HepG2 (cell line): ENCODE data around the gene ZNF524. TPM values are rescaled to one million over a fixed set of nuclear protein-coding genes. Genes with fewer than 3 reads are reported as not detected.

Experiments used
- BORCS8-MEF2B ChIP-seq: sonication (generic); formaldehyde crosslinking; IDR thresholded peaks from 2 replicates; pipeline ENCODE4 v1.8.0; 2022; ENCODE audit warnings: mild to moderate bottlenecking, missing genetic modification reagents
- CREBL2 ChIP-seq: sonication (generic); formaldehyde crosslinking; IDR thresholded peaks from 2 replicates; pipeline ENCODE4 v1.8.1; 2023; ENCODE audit warnings: missing genetic modification reagents, mild to moderate bottlenecking, borderline replicate concordance
- FOXA1 ChIP-seq, 2 experiments: fragments of 450-650 bp in 1 of 2; sonication (generic) in 1 of 2; formaldehyde crosslinking in 1 of 2; IDR thresholded peaks; 2 replicates each; pipeline versions ENCODE4 v1.4.0 to v1.6.1; 2016 to 2020; ENCODE audit warnings: missing genetic modification reagents in 1 of 2
- HES4 ChIP-seq: sonication (generic); formaldehyde crosslinking; IDR thresholded peaks from 2 replicates; pipeline ENCODE4 v1.9.0; 2021; ENCODE audit warnings: mild to moderate bottlenecking, missing genetic modification reagents, borderline replicate concordance
- HNF4A ChIP-seq: sonication (generic); formaldehyde crosslinking; IDR thresholded peaks from 2 replicates; pipeline ENCODE4 v1.4.0; 2020; ENCODE audit warnings: missing genetic modification reagents
- IRX3 ChIP-seq: sonication (generic); formaldehyde crosslinking; IDR thresholded peaks from 2 replicates; pipeline ENCODE4 v1.8.1; 2023; ENCODE audit warnings: mild to moderate bottlenecking, low read depth, missing genetic modification reagents, borderline replicate concordance
- KAT7 ChIP-seq: IDR thresholded peaks from 2 replicates; pipeline ENCODE4 v1.6.1; 2018; ENCODE audit warnings: borderline replicate concordance, missing compliant biosample characterization
- MAFF ChIP-seq: IDR thresholded peaks from 2 replicates; pipeline ENCODE4 v1.6.1; 2011; ENCODE audit warnings: low read depth, low read length, improper control_type of control experiment
- MLLT10 ChIP-seq: sonication (generic); formaldehyde crosslinking; IDR thresholded peaks from 2 replicates; pipeline ENCODE4 v1.4.0; 2020; ENCODE audit warnings: missing genetic modification reagents
- NR2F6 ChIP-seq, 2 experiments: IDR thresholded peaks; 2 replicates each; pipeline ENCODE4 v1.6.1; 2016; ENCODE audit warnings: antibody characterized with exemption in 1 of 2, mild to moderate bottlenecking in 1 of 2
- SIN3A ChIP-seq: IDR thresholded peaks from 2 replicates; pipeline ENCODE4 v1.6.1; 2011; ENCODE audit warnings: low read depth, mild to moderate bottlenecking, control low read depth, low read length, borderline replicate concordance
- SRSF1 ChIP-seq: fragments of 200-400 bp; formaldehyde crosslinking; optimal IDR thresholded peaks from 2 replicates; pipeline ENCODE3; 2017; ENCODE audit warnings: mild to moderate bottlenecking, low read depth, low read length, moderate library complexity
- ZNF251 ChIP-seq: sonication (generic); formaldehyde crosslinking; IDR thresholded peaks from 2 replicates; pipeline ENCODE4 v1.9.0; 2021; ENCODE audit warnings: mild to moderate bottlenecking, missing genetic modification reagents
- polyA plus RNA-seq, 8 experiments: library from polyadenylated mRNA; depleted of rRNA in 3 of 8; stranded (reverse) in 7 of 8; unstranded in 1 of 8; fragments of >200 nt; fragmentation: Illumina TruSeq in 4 of 8; extraction: Trizol in 4 of 8; gene quantifications; 2 replicates each; pipeline versions ENCODE4 v1.2.1 to v1.2.3, GENCODE V29; 2011 to 2016; ENCODE audit warnings: low read depth in 4 of 8, missing spikeins in 1 of 8, mixed read lengths in 1 of 8; ENCODE audit not compliant: insufficient read depth in 1 of 8
- total RNA-seq, 5 experiments: library from RNA; depleted of rRNA; stranded (reverse); fragments of >200 nt; fragmentation: Illumina TruSeq; extraction: Trizol; gene quantifications; 2 replicates each; pipeline ENCODE4 v1.2.3, GENCODE V29; 2016; ENCODE audit warnings: low read depth in 1 of 5
- TF ChIP-seq, protein P1 (sequence below): IDR thresholded peaks from 2 replicates; pipeline ENCODE4 v1.6.1; 2016; ENCODE audit warnings: low read depth, missing genetic modification reagents, missing compliant biosample characterization
- TF ChIP-seq, protein P2 (sequence below): sonication (generic); formaldehyde crosslinking; IDR thresholded peaks from 2 replicates; pipeline ENCODE4 v1.4.0; 2020; ENCODE audit warnings: mild to moderate bottlenecking, missing genetic modification reagents
- TF ChIP-seq, protein P3 (sequence below): sonication (generic); formaldehyde crosslinking; IDR thresholded peaks from 2 replicates; pipeline ENCODE4 v1.8.1; 2023; ENCODE audit warnings: mild to moderate bottlenecking, missing genetic modification reagents

ZNF524 gene
- total and polyA plus RNA-seq, 2 of the 13 experiments (the other 11 are each of a cell fraction or from before 2014, with no cell fraction given) = 3.2 to 4.6 TPM

DNA sequence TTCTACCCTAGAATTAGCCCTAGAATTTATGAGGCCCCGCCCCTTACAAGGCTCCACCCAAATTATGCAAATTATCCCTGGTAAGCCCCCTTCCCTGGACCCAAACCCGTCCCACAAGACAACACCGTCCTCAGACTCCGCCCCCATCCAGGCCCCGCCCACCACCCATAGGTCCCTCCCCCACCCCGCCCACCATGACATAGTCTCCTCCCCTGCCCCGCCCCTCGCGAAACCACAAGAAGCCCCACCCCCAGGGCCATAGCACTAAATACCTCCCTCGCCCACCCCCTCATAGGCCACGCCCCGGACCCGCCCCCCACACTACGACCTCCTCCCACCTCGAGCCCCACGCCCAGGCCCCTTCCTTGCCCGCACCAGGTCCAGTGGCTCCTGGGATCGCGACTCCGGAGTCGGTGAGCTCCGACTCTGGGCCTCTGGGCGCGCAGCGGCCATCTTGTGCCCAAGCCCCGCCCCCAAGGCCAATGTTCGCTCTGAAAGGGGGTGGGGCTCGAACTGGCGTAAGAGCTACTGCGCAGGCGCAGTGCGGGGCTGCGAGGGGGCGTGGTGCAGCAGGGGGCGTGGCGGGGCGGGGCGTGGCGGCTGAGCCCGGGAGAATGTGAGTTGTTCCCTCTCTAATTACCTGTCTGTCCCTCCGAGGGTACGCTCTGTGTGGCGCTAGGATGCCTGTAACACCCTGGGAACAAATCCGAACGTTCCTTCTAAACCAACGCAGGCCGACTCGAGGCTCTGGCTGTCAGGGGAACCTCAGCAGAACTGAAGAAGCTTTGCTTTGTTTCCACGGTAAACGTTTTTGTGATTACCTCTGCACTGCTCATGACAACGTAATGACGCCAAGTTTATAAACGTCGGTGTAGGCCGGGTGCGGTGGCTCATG, 24.3 kb downstream of the ZNF524 start, which contains the start of gene ZNF784 (continued):
- TF ChIP-seq, protein P1, sequence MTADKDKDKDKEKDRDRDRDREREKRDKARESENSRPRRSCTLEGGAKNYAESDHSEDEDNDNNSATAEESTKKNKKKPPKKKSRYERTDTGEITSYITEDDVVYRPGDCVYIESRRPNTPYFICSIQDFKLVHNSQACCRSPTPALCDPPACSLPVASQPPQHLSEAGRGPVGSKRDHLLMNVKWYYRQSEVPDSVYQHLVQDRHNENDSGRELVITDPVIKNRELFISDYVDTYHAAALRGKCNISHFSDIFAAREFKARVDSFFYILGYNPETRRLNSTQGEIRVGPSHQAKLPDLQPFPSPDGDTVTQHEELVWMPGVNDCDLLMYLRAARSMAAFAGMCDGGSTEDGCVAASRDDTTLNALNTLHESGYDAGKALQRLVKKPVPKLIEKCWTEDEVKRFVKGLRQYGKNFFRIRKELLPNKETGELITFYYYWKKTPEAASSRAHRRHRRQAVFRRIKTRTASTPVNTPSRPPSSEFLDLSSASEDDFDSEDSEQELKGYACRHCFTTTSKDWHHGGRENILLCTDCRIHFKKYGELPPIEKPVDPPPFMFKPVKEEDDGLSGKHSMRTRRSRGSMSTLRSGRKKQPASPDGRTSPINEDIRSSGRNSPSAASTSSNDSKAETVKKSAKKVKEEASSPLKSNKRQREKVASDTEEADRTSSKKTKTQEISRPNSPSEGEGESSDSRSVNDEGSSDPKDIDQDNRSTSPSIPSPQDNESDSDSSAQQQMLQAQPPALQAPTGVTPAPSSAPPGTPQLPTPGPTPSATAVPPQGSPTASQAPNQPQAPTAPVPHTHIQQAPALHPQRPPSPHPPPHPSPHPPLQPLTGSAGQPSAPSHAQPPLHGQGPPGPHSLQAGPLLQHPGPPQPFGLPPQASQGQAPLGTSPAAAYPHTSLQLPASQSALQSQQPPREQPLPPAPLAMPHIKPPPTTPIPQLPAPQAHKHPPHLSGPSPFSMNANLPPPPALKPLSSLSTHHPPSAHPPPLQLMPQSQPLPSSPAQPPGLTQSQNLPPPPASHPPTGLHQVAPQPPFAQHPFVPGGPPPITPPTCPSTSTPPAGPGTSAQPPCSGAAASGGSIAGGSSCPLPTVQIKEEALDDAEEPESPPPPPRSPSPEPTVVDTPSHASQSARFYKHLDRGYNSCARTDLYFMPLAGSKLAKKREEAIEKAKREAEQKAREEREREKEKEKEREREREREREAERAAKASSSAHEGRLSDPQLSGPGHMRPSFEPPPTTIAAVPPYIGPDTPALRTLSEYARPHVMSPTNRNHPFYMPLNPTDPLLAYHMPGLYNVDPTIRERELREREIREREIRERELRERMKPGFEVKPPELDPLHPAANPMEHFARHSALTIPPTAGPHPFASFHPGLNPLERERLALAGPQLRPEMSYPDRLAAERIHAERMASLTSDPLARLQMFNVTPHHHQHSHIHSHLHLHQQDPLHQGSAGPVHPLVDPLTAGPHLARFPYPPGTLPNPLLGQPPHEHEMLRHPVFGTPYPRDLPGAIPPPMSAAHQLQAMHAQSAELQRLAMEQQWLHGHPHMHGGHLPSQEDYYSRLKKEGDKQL (CRISPR knock-in tag) = no peak
- TF ChIP-seq CREBL2 (no peak), HES4 (CRISPR knock-in tag) (no peak), MAFF (no peak), MLLT10 (no peak), NR2F6 (IDR thresholded peaks at IDR 0.05) (no peak), NR2F6 (CRISPR knock-in tag; IDR thresholded peaks at IDR 0.05) (no peak), FOXA1 (IDR thresholded peaks at IDR 0.05) (no peak), FOXA1 (CRISPR knock-in tag; IDR thresholded peaks at IDR 0.05) (no peak), HNF4A (CRISPR knock-in tag) (peak; percentile 33; the same call in 1 of the 2 replicates), BORCS8-MEF2B (no peak), SIN3A (no peak), SRSF1 (no peak), ZNF251 (CRISPR knock-in tag) (no peak), KAT7 (CRISPR knock-in tag) (no peak), IRX3 (no peak)
- TF ChIP-seq, protein P2, sequence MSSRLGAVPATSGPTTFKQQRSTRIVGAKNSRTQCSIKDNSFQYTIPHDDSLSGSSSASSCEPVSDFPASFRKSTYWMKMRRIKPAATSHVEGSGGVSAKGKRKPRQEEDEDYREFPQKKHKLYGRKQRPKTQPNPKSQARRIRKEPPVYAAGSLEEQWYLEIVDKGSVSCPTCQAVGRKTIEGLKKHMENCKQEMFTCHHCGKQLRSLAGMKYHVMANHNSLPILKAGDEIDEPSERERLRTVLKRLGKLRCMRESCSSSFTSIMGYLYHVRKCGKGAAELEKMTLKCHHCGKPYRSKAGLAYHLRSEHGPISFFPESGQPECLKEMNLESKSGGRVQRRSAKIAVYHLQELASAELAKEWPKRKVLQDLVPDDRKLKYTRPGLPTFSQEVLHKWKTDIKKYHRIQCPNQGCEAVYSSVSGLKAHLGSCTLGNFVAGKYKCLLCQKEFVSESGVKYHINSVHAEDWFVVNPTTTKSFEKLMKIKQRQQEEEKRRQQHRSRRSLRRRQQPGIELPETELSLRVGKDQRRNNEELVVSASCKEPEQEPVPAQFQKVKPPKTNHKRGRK (CRISPR knock-in tag) = no peak
- TF ChIP-seq, protein P3, sequence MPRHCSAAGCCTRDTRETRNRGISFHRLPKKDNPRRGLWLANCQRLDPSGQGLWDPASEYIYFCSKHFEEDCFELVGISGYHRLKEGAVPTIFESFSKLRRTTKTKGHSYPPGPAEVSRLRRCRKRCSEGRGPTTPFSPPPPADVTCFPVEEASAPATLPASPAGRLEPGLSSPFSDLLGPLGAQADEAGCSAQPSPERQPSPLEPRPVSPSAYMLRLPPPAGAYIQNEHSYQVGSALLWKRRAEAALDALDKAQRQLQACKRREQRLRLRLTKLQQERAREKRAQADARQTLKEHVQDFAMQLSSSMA = no peak
